K562 (cell line): ENCODE results near the gene SLC27A6.

ENCODE experiments used
- CEBPB ChIP-seq: fragments of 450-650 bp; IDR thresholded peaks from 2 replicates; pipeline ENCODE4 v1.6.1; 2016; ENCODE audit warnings: missing genetic modification characterization, missing compliant biosample characterization
- CTCF ChIP-seq, 3 experiments: IDR thresholded peaks in 2 of 3; conservative IDR thresholded peaks in 1 of 3; 2 replicates each; pipeline ENCODE4 v1.5.1; 2011 to 2012; ENCODE audit warnings: low read length in 3 of 3, mild to moderate bottlenecking in 3 of 3, control low read depth in 2 of 3, improper control_type of control experiment in 1 of 3, inconsistent platforms in 1 of 3, low read depth in 1 of 3, mixed read lengths in 1 of 3, moderate library complexity in 1 of 3; ENCODE audit not compliant: insufficient read depth in 2 of 3
- KDM2B ChIP-seq: fragments of 250-450 bp; sonication (Bioruptor Pico); IDR thresholded peaks from 2 replicates; pipeline ENCODE4 v1.8.0; 2021; ENCODE audit warnings: mild to moderate bottlenecking, moderate library complexity
- KHSRP ChIP-seq: fragments of 450-650 bp; IDR thresholded peaks from 2 replicates; pipeline ENCODE4 v1.6.1; 2017
- POLR3A ChIP-seq: IDR thresholded peaks from 2 replicates; pipeline ENCODE4 v1.6.1; 2011; ENCODE audit warnings: borderline replicate concordance, mild to moderate bottlenecking, moderate library complexity; ENCODE audit not compliant: insufficient read length, insufficient read depth; ENCODE audit errors: extremely low read depth
- TAF1 ChIP-seq: IDR thresholded peaks from 2 replicates; pipeline ENCODE4 v1.6.1; 2011; ENCODE audit warnings: mild to moderate bottlenecking, low read length, moderate library complexity; ENCODE audit not compliant: insufficient read depth, control insufficient read depth, severe bottlenecking; ENCODE audit errors: extremely low read depth
- ZNF274 ChIP-seq: IDR thresholded peaks from 2 replicates; pipeline ENCODE4 v1.6.1; 2011; ENCODE audit warnings: low read depth, mild to moderate bottlenecking, low read length, moderate library complexity, borderline replicate concordance

GRCh38 chr5:128956164-128956563 lies 9.1 kb upstream of the SLC27A6 start:
- no peak for TF ChIP-seq POLR3A
- no peak for TF ChIP-seq TAF1
- TF ChIP-seq KDM2B (CRISPR knock-in tag): no peak
- no peak for TF ChIP-seq CTCF (IDR thresholded peaks at IDR 0.05 in 2 of 3, conservative IDR thresholded peaks at IDR 0.05 in 1 of 3; ENCODE audit: insufficient read depth in 2 of 3, low read depth in 1 of 3, low read length in 3 of 3)
- TF ChIP-seq ZNF274: no peak
- TF ChIP-seq CEBPB (tag): no peak
- no peak for TF ChIP-seq KHSRP
